ENCODE measurements around the gene CANX.

The CANX gene

DNA sequence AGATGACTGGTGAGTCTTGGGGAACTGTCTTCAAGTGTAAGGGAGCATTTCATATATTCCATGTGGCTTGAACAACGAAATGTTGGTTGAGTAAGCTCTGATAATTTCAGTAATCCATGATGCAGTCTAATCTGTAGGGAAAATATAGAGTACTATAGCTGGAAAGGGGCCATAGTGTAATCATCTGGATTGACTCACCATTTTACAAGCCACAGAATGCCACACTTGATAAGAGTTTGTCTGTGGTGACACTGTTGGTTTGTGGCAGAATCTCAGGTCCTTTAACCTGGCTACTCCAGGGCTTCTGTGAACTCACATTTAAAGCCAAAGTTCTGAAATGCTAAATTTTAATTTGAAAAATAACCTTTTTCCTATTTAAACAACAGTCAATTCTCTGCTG, 17.5 kb downstream of the CANX start:
- H3K4me1 ChIP-seq (ENCODE audit: insufficient read depth, low read length, poor library complexity, severe bottlenecking), result no peaks in the 10 kb centered on the region
- no peaks in the 10 kb centered on the region for H3F3A ChIP-seq (ENCODE audit: low read depth)
- no peaks in the 10 kb centered on the region for H3K9me3 ChIP-seq (ENCODE audit: insufficient read depth, low read depth, low read length)
- no peaks in the 10 kb centered on the region for H3K79me2 ChIP-seq (ENCODE audit: insufficient read depth, low read length)
- no peak for TF ChIP-seq EZH2phosphoT487 (IDR thresholded peaks at IDR 0.05; ENCODE audit: borderline replicate concordance)
- no peak for TF ChIP-seq CTCF (conservative IDR thresholded peaks at IDR 0.05; ENCODE audit: low read length)
- no peaks in the 10 kb centered on the region for H3K27me3 ChIP-seq (ENCODE audit: insufficient read depth, low read length, poor library complexity, severe bottlenecking)
- no peak overlapping the region for H3K4me2 ChIP-seq (ENCODE audit: low read depth, low read length, poor library complexity, severe bottlenecking)
- H4K20me1 ChIP-seq (ENCODE audit: insufficient read depth, low read length, poor library complexity, severe bottlenecking), result peaks cover 2% of the 10 kb centered on the region
- H3K36me3 ChIP-seq (ENCODE audit: insufficient read depth, low read length), result peaks cover 45% of the 10 kb centered on the region; the same call in 1 of the 2 replicates
- no peak overlapping the region for H3K4me3 ChIP-seq (ENCODE audit: low read length, poor library complexity, severe bottlenecking)
- H3K9ac ChIP-seq (ENCODE audit: low read depth, low read length, poor library complexity, severe bottlenecking), result no peak overlapping the region
- no peak overlapping the region for H2AFZ ChIP-seq (ENCODE audit: low read length)
- no peaks in the 10 kb centered on the region for H3K9me2 ChIP-seq (replicated peaks; ENCODE audit: low read depth, low read length)

GRCh38 chr5:179720222-179720621, 21.5 kb downstream of the CANX start:
- Histone ChIP-seq H3K79me2 (ENCODE audit: insufficient read depth, low read length) (no peaks in the 10 kb centered on the region), H3F3A (ENCODE audit: low read depth) (no peaks in the 10 kb centered on the region), H3K36me3 (ENCODE audit: insufficient read depth, low read length) (peaks cover 68% of the 10 kb centered on the region), H3K4me3 (ENCODE audit: low read length, poor library complexity, severe bottlenecking) (no peak overlapping the region), H3K4me1 (ENCODE audit: insufficient read depth, low read length, poor library complexity, severe bottlenecking) (no peaks in the 10 kb centered on the region), H3K27me3 (ENCODE audit: insufficient read depth, low read length, poor library complexity, severe bottlenecking) (no peaks in the 10 kb centered on the region), H3K9me3 (ENCODE audit: insufficient read depth, low read depth, low read length) (no peaks in the 10 kb centered on the region), H2AFZ (ENCODE audit: low read length) (no peak overlapping the region), H3K9me2 (replicated peaks; ENCODE audit: low read depth, low read length) (no peaks in the 10 kb centered on the region), H4K20me1 (ENCODE audit: insufficient read depth, low read length, poor library complexity, severe bottlenecking) (peaks cover 6% of the 10 kb centered on the region), H3K4me2 (ENCODE audit: low read depth, low read length, poor library complexity, severe bottlenecking) (no peak overlapping the region), H3K9ac (ENCODE audit: low read depth, low read length, poor library complexity, severe bottlenecking) (no peak overlapping the region)
- no peak for TF ChIP-seq CTCF (conservative IDR thresholded peaks at IDR 0.05; ENCODE audit: low read length)
- no peak for TF ChIP-seq EZH2phosphoT487 (IDR thresholded peaks at IDR 0.05; ENCODE audit: borderline replicate concordance)

DNA sequence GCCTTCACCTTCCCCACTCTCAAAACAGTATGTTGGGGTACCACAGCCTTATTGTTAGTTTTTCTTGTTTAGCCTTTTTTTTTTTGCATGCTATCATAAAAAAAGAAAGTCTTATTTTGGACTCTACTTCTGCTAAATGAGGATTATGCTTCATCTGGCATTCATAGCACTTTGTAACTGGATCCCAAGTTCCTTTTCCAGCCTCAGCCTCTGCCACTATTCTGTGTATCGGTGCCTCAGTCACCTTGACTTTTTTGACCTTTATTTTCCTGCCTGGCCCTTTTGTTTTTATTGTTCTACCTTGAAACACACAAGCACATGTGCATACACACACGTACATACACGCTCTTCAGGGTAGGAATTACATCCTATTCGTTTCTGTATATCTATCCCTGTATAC, 25.4 kb downstream of the CANX start:
- Histone ChIP-seq H3K9ac (ENCODE audit: low read depth, low read length, poor library complexity, severe bottlenecking) (no peak overlapping the region), H3F3A (ENCODE audit: low read depth) (no peaks in the 10 kb centered on the region), H3K4me3 (ENCODE audit: low read length, poor library complexity, severe bottlenecking) (no peak overlapping the region), H3K9me2 (replicated peaks; ENCODE audit: low read depth, low read length) (no peaks in the 10 kb centered on the region), H3K79me2 (ENCODE audit: insufficient read depth, low read length) (no peaks in the 10 kb centered on the region), H3K36me3 (ENCODE audit: insufficient read depth, low read length) (peaks cover 76% of the 10 kb centered on the region), H3K27me3 (ENCODE audit: insufficient read depth, low read length, poor library complexity, severe bottlenecking) (no peaks in the 10 kb centered on the region), H4K20me1 (ENCODE audit: insufficient read depth, low read length, poor library complexity, severe bottlenecking) (peaks cover 6% of the 10 kb centered on the region), H3K4me2 (ENCODE audit: low read depth, low read length, poor library complexity, severe bottlenecking) (no peak overlapping the region), H2AFZ (ENCODE audit: low read length) (no peak overlapping the region), H3K9me3 (ENCODE audit: insufficient read depth, low read depth, low read length) (no peaks in the 10 kb centered on the region), H3K4me1 (ENCODE audit: insufficient read depth, low read length, poor library complexity, severe bottlenecking) (no peaks in the 10 kb centered on the region)
- no peak for TF ChIP-seq CTCF (conservative IDR thresholded peaks at IDR 0.05; ENCODE audit: low read length)
- no peak for TF ChIP-seq EZH2phosphoT487 (IDR thresholded peaks at IDR 0.05; ENCODE audit: borderline replicate concordance)

Data from Loucy (cell line).